COR-L47 (cell line): ENCODE data around the gene TNFAIP2.
A peak's percentile ranks its signal among the peaks of the same experiment; 100 is the strongest.
"Not testable (repeated sequence)": the region's sequence is repeated elsewhere in the genome, so short reads cannot be mapped to it uniquely, and the experiment has no call there.

Experiments
- DNase-seq: peaks from one replicate; lab custom pipeline; 2025; lab: John Stamatoyannopoulos, UW

TNFAIP2 gene

GRCh38 chr14:103155826-103156394 is 32.6 kb downstream of the TNFAIP2 start:
- DNase-seq: no peak

GRCh38 chr14:103156651-103157378 is 33.6 kb downstream of the TNFAIP2 start:
- no peak for DNase-seq

GRCh38 chr14:103157969-103158368 is 34.7 kb downstream of the TNFAIP2 start:
- DNase-seq: no peak

- DNase-seq: no peak
These were observed 35.4 kb downstream of the TNFAIP2 start for GRCh38 chr14:103158688-103159087.

GRCh38 chr14:103160321-103161053 is 37.2 kb downstream of the TNFAIP2 start:
- no peak for DNase-seq

- no peak for DNase-seq
These were observed 37.8 kb downstream of the TNFAIP2 start for GRCh38 chr14:103161054-103161397.

- DNase-seq: no peak
These were observed 39.9 kb downstream of the TNFAIP2 start for GRCh38 chr14:103163199-103163598.

GRCh38 chr14:103164006-103164405 is 40.7 kb downstream of the TNFAIP2 start:
- DNase-seq: no peak

GRCh38 chr14:103164779-103165178 is 41.5 kb downstream of the TNFAIP2 start:
- DNase-seq: no peak

GRCh38 chr14:103165323-103165722 is 42.1 kb downstream of the TNFAIP2 start:
- DNase-seq: no peak

- DNase-seq: no peak
These were observed 46.7 kb downstream of the TNFAIP2 start for GRCh38 chr14:103169954-103170353.

GRCh38 chr14:103171206-103171605 is 47.9 kb downstream of the TNFAIP2 start:
- not testable (repeated sequence) for DNase-seq

GRCh38 chr14:103172921-103173320 is 49.7 kb downstream of the TNFAIP2 start:
- no peak for DNase-seq

GRCh38 chr14:103173887-103174286 is 50.6 kb downstream of the TNFAIP2 start:
- not testable (repeated sequence) for DNase-seq

- DNase-seq: not testable (repeated sequence)
These were observed 52.9 kb downstream of the TNFAIP2 start for GRCh38 chr14:103176176-103176575.

GRCh38 chr14:103177376-103177775 is 54.1 kb downstream of the TNFAIP2 start:
- DNase-seq: no peak

GRCh38 chr14:103178521-103178920 is 55.3 kb downstream of the TNFAIP2 start:
- no peak for DNase-seq

GRCh38 chr14:103179094-103179493 is 55.8 kb downstream of the TNFAIP2 start:
- DNase-seq: no peak

GRCh38 chr14:103180331-103180730 is 57.1 kb downstream of the TNFAIP2 start:
- no peak for DNase-seq

GRCh38 chr14:103184046-103184445 is 60.8 kb downstream of the TNFAIP2 start:
- no peak for DNase-seq

GRCh38 chr14:103185051-103186029 is 62.1 kb downstream of the TNFAIP2 start:
- DNase-seq: peak; percentile 26

- DNase-seq: no peak
These were observed 63.1 kb downstream of the TNFAIP2 start for GRCh38 chr14:103186241-103186822.
